ENCODE results near the gene NPPB. TPM values are rescaled to one million over a fixed set of nuclear protein-coding genes. Genes with fewer than 3 reads are reported as not detected.

Gene NPPB
- total and polyA plus RNA-seq, 4 experiments from 2014 or later = not detected

GRCh38 chr1:11847667-11848372, 10.9 kb downstream of the NPPB start, which contains the start of gene NPPA:
NPPA (minus strand) TSS chr1:11847783; CDS start chr1:11847684, 99 bp downstream.
- H3K9me3 Mint-ChIP-seq = no peaks in the 10 kb centered on the region
- Histone ChIP-seq H3K9me3 (ENCODE audit: control insufficient read depth in 1 of 2, low read length in 2 of 2) (no peaks in the 10 kb centered on the region), H3K27me3 (ENCODE audit: insufficient read depth, low read length) (no peaks in the 10 kb centered on the region), H3K4me3 (ENCODE audit: low read length in 2 of 2) (no peak within 1 kb of the TSS), H3K36me3 (ENCODE audit: insufficient read depth, low read length) (no peaks in the 10 kb centered on the region), H3K27ac (ENCODE audit: low read depth, low read length) (no peak within 1 kb of the TSS), H3K4me1 (ENCODE audit: insufficient read depth, low read length) (no peaks in the 10 kb centered on the region)
- CTCF ChIA-PET (ENCODE audit: partially characterized antibody) = interaction anchor here (1.4 kb wide), 1 partner anchor 15 kb away, joined by 6 read pairs; no protein-coding TSS in a partner anchor
- H3K4me3 Mint-ChIP-seq = no peak within 1 kb of the TSS
- intact Hi-C loops (cut with micrococcal nuclease) = no loop called here
- H3K4me1 Mint-ChIP-seq = peaks cover 0 to 7% (median 1%) of the 10 kb centered on the region in 4 donors
- peaks cover 1 to 9% of the 10 kb centered on the region in 2 donors for H3K27me3 Mint-ChIP-seq
- peak within 1 kb of the TSS in 1 of 7 donors; percentile 36 for H3K27ac Mint-ChIP-seq
- no peak for DNase-seq
- POLR2A ChIA-PET (ENCODE audit: partially characterized antibody) = interaction anchor here (1.4 to 1.6 kb wide), 2 partner anchors 9 to 60 kb away, joined by 3 to 6 read pairs; no protein-coding TSS in a partner anchor
- H3K36me3 Mint-ChIP-seq = peaks cover 12 to 13% of the 10 kb centered on the region in 2 donors

- no peaks in the 10 kb centered on the region for H3K9me3 Mint-ChIP-seq
- ChIA-PET POLR2A (ENCODE audit: partially characterized antibody) (interaction anchor here (0.7 to 1.1 kb wide), 2 partner anchors 11 to 62 kb away, joined by 3 read pairs; no protein-coding TSS in a partner anchor), CTCF (ENCODE audit: partially characterized antibody) (interaction anchor here (0.7 kb wide), 1 partner anchor 212 kb away, joined by 3 read pairs; no protein-coding TSS in a partner anchor)
- intact Hi-C loops (cut with micrococcal nuclease) = no loop called here
- H3K36me3 Mint-ChIP-seq = peaks cover 27 to 29% of the 10 kb centered on the region in 2 donors
- peak in 4 of 5 donors; percentile 6 to 35 (median 22) for DNase-seq
- H3K27ac Mint-ChIP-seq = no peak overlapping the region
- Histone ChIP-seq H3K27me3 (ENCODE audit: insufficient read depth, low read length) (no peaks in the 10 kb centered on the region), H3K36me3 (ENCODE audit: insufficient read depth, low read length) (peaks cover 6% of the 10 kb centered on the region), H3K4me1 (ENCODE audit: insufficient read depth, low read length) (no peaks in the 10 kb centered on the region), H3K9me3 (ENCODE audit: control insufficient read depth in 1 of 2, low read length in 2 of 2) (no peaks in the 10 kb centered on the region), H3K4me3 (ENCODE audit: low read length in 2 of 2) (no peak overlapping the region), H3K27ac (ENCODE audit: low read depth, low read length) (no peak overlapping the region)
- H3K4me1 Mint-ChIP-seq = peaks cover 0 to 7% (median 1%) of the 10 kb centered on the region in 4 donors
- H3K4me3 Mint-ChIP-seq = no peak overlapping the region
- no peaks in the 10 kb centered on the region for H3K27me3 Mint-ChIP-seq
Observed at GRCh38 chr1:11845641-11846335, 13.0 kb downstream of the NPPB start.

- intact Hi-C loops (cut with micrococcal nuclease) = no loop called here
- Histone ChIP-seq H3K4me1 (ENCODE audit: insufficient read depth, low read length) (peaks cover 3% of the 10 kb centered on the region), H3K9me3 (ENCODE audit: control insufficient read depth in 1 of 2, low read length in 2 of 2) (no peaks in the 10 kb centered on the region), H3K36me3 (ENCODE audit: insufficient read depth, low read length) (peaks cover 19% of the 10 kb centered on the region), H3K4me3 (ENCODE audit: low read length in 2 of 2) (no peak overlapping the region), H3K27ac (ENCODE audit: low read depth, low read length) (no peak overlapping the region), H3K27me3 (ENCODE audit: insufficient read depth, low read length) (no peaks in the 10 kb centered on the region)
- H3K9me3 Mint-ChIP-seq = no peaks in the 10 kb centered on the region
- ChIA-PET POLR2A (ENCODE audit: partially characterized antibody) (interaction anchor here (2.7 kb wide), 1 partner anchor 65 kb away, joined by 10 read pairs; no protein-coding TSS in a partner anchor), CTCF (ENCODE audit: partially characterized antibody) (interaction anchor here (1.0 kb wide), 1 partner anchor 138 kb away, joined by 3 read pairs; the partner anchor contains the start of gene MFN2)
- peaks cover 38 to 42% of the 10 kb centered on the region in 2 donors for H3K36me3 Mint-ChIP-seq
- H3K4me3 Mint-ChIP-seq = no peak overlapping the region
- peaks cover 4 to 9% (median 6%) of the 10 kb centered on the region in 4 donors for H3K4me1 Mint-ChIP-seq
- no peak for DNase-seq
- H3K27ac Mint-ChIP-seq = peak overlapping the region in 1 of 7 donors; percentile 46
- H3K27me3 Mint-ChIP-seq = no peaks in the 10 kb centered on the region
Observed at GRCh38 chr1:11842154-11843041, 16.3 kb downstream of the NPPB start.

- no peak for DNase-seq
- Histone ChIP-seq H3K9me3 (ENCODE audit: control insufficient read depth in 1 of 2, low read length in 2 of 2) (no peaks in the 10 kb centered on the region), H3K27me3 (ENCODE audit: insufficient read depth, low read length) (no peaks in the 10 kb centered on the region), H3K4me1 (ENCODE audit: insufficient read depth, low read length) (peaks cover 3% of the 10 kb centered on the region), H3K36me3 (ENCODE audit: insufficient read depth, low read length) (peaks cover 23% of the 10 kb centered on the region), H3K27ac (ENCODE audit: low read depth, low read length) (no peak overlapping the region), H3K4me3 (ENCODE audit: low read length in 2 of 2) (no peak overlapping the region)
- ChIA-PET POLR2A (ENCODE audit: partially characterized antibody) (interaction anchor here (2.7 kb wide), 1 partner anchor 66 kb away, joined by 10 read pairs; no protein-coding TSS in a partner anchor), CTCF (ENCODE audit: partially characterized antibody) (interaction anchor here (1.0 to 5.6 kb wide), 2 partner anchors 51 to 139 kb away, joined by 3 to 40 read pairs; partner anchors contain the start of gene MFN2)
- H3K27ac Mint-ChIP-seq = no peak overlapping the region
- peaks cover 4 to 9% (median 6%) of the 10 kb centered on the region in 4 donors for H3K4me1 Mint-ChIP-seq
- no peaks in the 10 kb centered on the region for H3K9me3 Mint-ChIP-seq
- no peak overlapping the region for H3K4me3 Mint-ChIP-seq
- H3K27me3 Mint-ChIP-seq = no peaks in the 10 kb centered on the region
- H3K36me3 Mint-ChIP-seq = peaks cover 38 to 44% of the 10 kb centered on the region in 2 donors
- intact Hi-C loops (cut with micrococcal nuclease) = no loop called here
Observed at GRCh38 chr1:11841245-11842153, 17.2 kb downstream of the NPPB start.

GRCh38 chr1:11839727-11840705, 18.7 kb downstream of the NPPB start:
- no peak overlapping the region for H3K27ac Mint-ChIP-seq
- H3K27ac ChIP-seq (ENCODE audit: low read depth, low read length) = no peak overlapping the region
- H3K27me3 Mint-ChIP-seq = no peaks in the 10 kb centered on the region
- H3K4me1 ChIP-seq (ENCODE audit: insufficient read depth, low read length) = peaks cover 3% of the 10 kb centered on the region
- H3K36me3 Mint-ChIP-seq = peaks cover 40 to 50% of the 10 kb centered on the region in 2 donors
- no peaks in the 10 kb centered on the region for H3K27me3 ChIP-seq (ENCODE audit: insufficient read depth, low read length)
- H3K36me3 ChIP-seq (ENCODE audit: insufficient read depth, low read length) = peaks cover 28% of the 10 kb centered on the region
- H3K4me1 Mint-ChIP-seq = peaks cover 3 to 6% (median 4%) of the 10 kb centered on the region in 4 donors
- no peaks in the 10 kb centered on the region for H3K9me3 ChIP-seq (ENCODE audit: control insufficient read depth in 1 of 2, low read length in 2 of 2)
- H3K9me3 Mint-ChIP-seq = no peaks in the 10 kb centered on the region
- intact Hi-C loops (cut with micrococcal nuclease) = loop anchor here (2.0 to 5.0 kb wide), 3 partner anchors 142 to 277 kb away; partner anchors contain the start of gene MFN2
- no peak overlapping the region for H3K4me3 Mint-ChIP-seq
- ChIA-PET POLR2A (ENCODE audit: partially characterized antibody) (interaction anchor here (2.7 kb wide), 1 partner anchor 68 kb away, joined by 10 read pairs; no protein-coding TSS in a partner anchor), CTCF (ENCODE audit: partially characterized antibody) (interaction anchor here (1.0 to 5.6 kb wide), 4 partner anchors 22 to 68 kb away, joined by 3 to 40 read pairs (median 7); no protein-coding TSS in a partner anchor)
- DNase-seq = no peak
- H3K4me3 ChIP-seq (ENCODE audit: low read length in 2 of 2) = no peak overlapping the region
